HUES48 (cell line): ENCODE data around the gene ATG2A.

ENCODE experiments used
- H3K27ac ChIP-seq: one replicate; pipeline ENCODE4 v1.7.0; 2013; ENCODE audit warnings: low read depth, low read length, inconsistent platforms
- H3K27me3 ChIP-seq: 2 replicates; pipeline ENCODE4 v1.6.1; 2013; ENCODE audit warnings: mild to moderate bottlenecking, low read length; ENCODE audit not compliant: control insufficient read depth, insufficient read depth
- H3K36me3 ChIP-seq: 2 replicates; pipeline ENCODE4 v1.6.1; 2013; ENCODE audit warnings: low read length; ENCODE audit not compliant: control insufficient read depth, insufficient read depth
- H3K4me1 ChIP-seq: 2 replicates; pipeline ENCODE4 v1.6.1; 2013; ENCODE audit warnings: mild to moderate bottlenecking, low read length; ENCODE audit not compliant: control insufficient read depth, insufficient read depth
- H3K4me3 ChIP-seq: 2 replicates; pipeline ENCODE4 v1.5.1; 2013; ENCODE audit warnings: mild to moderate bottlenecking, low read depth, low read length
- H3K9ac ChIP-seq: 2 replicates; pipeline ENCODE4 v1.6.1; 2013; ENCODE audit warnings: mild to moderate bottlenecking, low read depth, low read length, moderate library complexity
- H3K9me3 ChIP-seq: 2 replicates; pipeline ENCODE4 v1.6.1; 2013; ENCODE audit warnings: low read length; ENCODE audit not compliant: control insufficient read depth, insufficient read depth

Gene ATG2A

DNA sequence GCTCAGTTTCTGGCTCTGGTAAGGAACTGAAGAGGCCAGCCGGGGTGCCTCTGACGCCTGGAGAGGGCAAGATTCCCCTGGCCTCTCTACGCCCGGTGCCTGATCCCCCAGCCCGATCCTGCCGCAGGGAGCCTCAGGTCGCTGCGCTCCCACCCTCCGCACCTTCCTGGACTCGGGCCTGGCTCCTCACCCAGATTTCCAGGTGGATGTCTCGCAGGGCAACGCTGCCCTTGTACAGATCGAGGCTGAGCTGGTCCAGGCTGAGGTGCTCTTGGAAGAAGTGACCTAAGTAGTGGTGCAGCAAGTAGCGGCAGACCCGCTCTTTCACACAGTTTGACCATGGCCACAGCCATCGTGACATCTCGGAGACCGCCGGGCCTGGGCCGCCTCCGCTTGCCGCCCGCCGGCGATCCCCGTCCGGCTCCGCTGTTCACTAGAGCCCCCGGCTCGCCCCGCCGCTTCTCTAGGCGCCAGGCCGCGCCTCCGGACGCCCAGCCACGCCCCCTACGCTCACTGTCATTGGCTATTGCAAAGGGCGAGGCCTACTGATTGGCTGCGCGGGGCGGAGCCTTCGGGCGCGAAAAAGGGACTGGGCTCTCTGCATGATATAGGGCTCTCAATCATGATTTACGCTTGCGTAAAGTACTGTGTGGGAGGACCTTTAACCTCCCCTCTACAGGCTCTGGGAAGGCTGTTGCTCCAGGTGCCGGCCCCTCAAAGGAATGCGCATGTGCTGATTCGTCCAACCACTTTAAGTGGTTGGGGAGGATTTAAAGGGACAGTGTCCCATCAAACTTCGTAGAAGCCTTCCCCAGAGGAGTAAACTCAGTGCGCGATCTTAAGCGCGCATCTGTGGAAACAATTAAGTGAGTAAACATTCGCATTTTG lies at the start of gene ATG2A:
ATG2A (minus strand) TSS at position 435 of the 888 bp plus-strand sequence; CDS start at position 361, 74 bp downstream.
- peak within 1 kb of the TSS; percentile 84 for H3K4me3 ChIP-seq
- H3K27ac ChIP-seq, result peak within 1 kb of the TSS; percentile 82
- peaks cover 18% of the 10 kb centered on the region for H3K36me3 ChIP-seq
- peak within 1 kb of the TSS; percentile 80 for H3K9ac ChIP-seq
- H3K4me1 ChIP-seq, result peaks cover 12% of the 10 kb centered on the region; the same call in 1 of the 2 replicates
- H3K9me3 ChIP-seq, result no peaks in the 10 kb centered on the region
- H3K27me3 ChIP-seq, result no peaks in the 10 kb centered on the region

DNA sequence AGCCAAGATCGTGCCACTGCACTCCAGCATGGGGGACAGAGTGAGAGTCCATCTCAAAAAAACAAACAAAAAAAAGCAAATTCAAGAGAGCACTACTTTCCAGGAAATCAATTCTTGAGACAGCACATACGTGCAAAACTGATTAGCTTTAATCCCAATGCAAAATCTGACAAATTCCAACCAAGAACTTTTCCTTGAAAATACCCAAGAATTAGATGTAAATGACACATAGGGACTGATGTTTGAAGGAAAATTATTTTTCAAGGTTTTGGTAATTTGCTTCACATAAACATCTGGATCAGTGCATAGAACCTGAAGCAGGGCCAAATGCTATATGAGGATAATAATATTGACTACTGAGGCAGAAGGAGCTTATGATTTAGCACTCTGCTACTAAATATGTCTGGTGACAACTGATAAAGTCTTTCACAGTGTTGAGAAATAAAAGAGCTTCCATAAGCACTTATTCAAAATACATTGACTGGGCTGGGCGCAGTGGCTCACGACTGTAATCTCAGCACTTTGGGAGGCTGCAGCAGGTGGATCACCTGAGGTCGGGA lies 46.1 kb upstream of the ATG2A start:
- H3K27ac ChIP-seq, result no peak overlapping the region
- no peak overlapping the region for H3K9ac ChIP-seq
- no peaks in the 10 kb centered on the region for H3K9me3 ChIP-seq
- no peaks in the 10 kb centered on the region for H3K27me3 ChIP-seq
- H3K36me3 ChIP-seq, result no peaks in the 10 kb centered on the region
- H3K4me1 ChIP-seq, result no peaks in the 10 kb centered on the region
- no peak overlapping the region for H3K4me3 ChIP-seq

DNA sequence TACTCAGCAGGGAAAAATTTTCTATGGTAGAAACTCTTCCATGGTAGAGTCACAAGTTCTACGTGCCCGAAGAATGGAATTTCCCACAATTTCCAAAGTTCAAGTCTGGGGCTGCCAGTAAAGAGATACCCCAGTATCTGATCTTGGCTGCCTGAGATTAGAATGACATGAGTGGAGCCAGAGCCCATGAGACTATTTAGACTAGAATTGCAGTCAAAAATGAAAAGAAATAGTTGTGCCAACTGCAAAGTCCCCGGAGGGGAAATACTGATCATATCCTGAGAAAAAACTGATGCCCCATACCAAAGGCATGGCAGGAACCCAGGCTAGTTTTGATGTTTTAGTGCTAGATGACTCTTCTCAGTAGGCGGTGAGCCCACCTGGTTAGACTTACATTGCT lies 43.7 kb upstream of the ATG2A start:
- Histone ChIP-seq H3K27me3 (no peaks in the 10 kb centered on the region), H3K9ac (no peak overlapping the region), H3K4me1 (no peaks in the 10 kb centered on the region), H3K27ac (no peak overlapping the region), H3K9me3 (no peaks in the 10 kb centered on the region), H3K4me3 (no peak overlapping the region), H3K36me3 (no peaks in the 10 kb centered on the region)

DNA sequence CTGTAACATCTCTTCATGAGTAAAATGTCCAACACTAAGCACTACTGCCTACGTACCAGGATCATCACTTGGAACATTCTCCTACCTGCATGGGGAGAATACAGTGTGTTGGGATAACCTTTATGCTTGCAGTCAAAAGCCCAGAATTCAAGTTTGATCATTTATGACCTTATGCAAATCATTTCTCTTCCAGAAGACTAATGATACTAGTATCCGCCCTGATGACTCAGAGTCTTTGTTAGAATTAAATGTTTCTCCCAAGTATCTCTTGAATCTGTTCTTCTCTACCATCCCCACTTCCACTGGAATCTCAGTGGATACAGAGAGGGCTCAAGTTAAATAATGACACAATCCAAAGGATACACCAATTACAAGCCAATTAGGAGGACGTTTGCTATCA lies 42.5 kb upstream of the ATG2A start:
- Histone ChIP-seq H3K27me3 (no peaks in the 10 kb centered on the region), H3K9ac (no peak overlapping the region), H3K36me3 (no peaks in the 10 kb centered on the region), H3K9me3 (no peaks in the 10 kb centered on the region), H3K4me3 (no peak overlapping the region), H3K27ac (no peak overlapping the region), H3K4me1 (no peaks in the 10 kb centered on the region)

DNA sequence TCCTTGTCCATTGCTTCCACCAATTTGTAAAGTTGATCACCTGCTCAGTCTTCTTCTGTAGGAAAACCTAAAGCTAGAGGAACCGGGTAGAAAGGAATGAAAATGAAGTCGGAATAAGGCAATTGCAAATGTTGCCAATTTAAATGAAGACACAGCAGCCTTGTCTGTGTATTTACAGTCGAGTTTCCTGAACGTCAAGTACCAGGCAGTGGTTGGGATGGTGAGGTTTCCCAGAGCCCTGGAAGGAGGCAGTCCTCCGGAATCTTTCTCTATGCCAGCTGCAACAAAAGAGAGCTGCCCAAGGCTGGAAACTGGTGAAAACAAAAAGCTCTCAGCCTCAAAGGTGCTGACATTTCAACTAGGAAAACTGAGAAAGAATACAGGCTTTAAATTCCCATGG lies 37.2 kb upstream of the ATG2A start:
- Histone ChIP-seq H3K4me1 (no peaks in the 10 kb centered on the region), H3K27ac (no peak overlapping the region), H3K9ac (no peak overlapping the region), H3K9me3 (no peaks in the 10 kb centered on the region), H3K27me3 (no peaks in the 10 kb centered on the region), H3K4me3 (no peak overlapping the region), H3K36me3 (no peaks in the 10 kb centered on the region)

DNA sequence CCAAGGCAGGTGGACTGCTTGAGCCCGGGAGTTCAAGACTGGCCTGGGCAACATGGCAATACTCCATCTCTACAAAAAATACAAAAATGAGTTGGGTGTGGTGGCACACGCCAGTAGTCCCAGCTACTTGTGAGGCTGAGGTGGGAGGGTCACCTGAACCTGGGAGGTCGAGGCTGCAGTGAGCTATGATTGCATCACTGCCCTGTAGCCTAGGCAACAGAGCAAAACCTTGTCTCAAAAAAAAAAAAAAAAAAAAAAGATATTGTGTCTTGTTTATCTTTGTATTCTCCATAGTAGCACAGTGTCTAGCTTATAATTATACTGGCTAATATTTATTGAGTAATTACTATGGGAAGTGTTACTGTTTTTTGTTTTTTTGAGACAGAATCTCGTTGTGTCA lies 34.5 kb upstream of the ATG2A start:
- Histone ChIP-seq H3K9me3 (no peaks in the 10 kb centered on the region), H3K4me1 (no peaks in the 10 kb centered on the region), H3K4me3 (no peak overlapping the region), H3K36me3 (no peaks in the 10 kb centered on the region), H3K27me3 (no peaks in the 10 kb centered on the region), H3K9ac (no peak overlapping the region), H3K27ac (no peak overlapping the region)

DNA sequence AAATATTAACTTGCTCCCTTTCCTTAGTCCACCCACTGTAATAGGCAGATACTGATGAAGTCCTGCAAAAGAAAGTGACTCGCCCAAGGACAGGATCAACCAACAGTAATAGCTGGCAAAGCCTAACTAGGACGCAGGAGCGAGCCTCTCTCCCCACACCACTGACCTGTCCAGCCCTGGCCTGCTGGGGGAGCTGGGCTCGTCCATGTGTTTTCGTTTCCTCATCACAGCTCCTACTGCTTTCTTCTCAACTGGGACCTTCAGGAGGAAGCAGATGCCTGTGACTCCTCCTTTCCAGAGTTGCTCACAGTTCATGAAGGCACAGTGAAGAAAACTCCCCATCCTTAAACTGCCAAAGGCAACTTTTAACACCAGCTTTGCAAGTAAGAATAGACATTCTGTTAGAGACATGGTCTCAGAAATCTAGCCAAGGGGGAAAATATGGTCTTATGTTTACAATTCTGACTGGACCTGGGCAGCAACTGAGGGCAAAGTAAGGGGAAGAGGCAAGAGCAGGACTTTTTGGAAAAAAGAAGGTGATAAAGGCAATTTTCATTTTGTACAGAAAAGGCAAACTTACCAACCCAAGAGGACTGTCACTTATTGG lies 30.3 kb upstream of the ATG2A start:
- Histone ChIP-seq H3K27me3 (no peaks in the 10 kb centered on the region), H3K4me3 (no peak overlapping the region), H3K36me3 (no peaks in the 10 kb centered on the region)

DNA sequence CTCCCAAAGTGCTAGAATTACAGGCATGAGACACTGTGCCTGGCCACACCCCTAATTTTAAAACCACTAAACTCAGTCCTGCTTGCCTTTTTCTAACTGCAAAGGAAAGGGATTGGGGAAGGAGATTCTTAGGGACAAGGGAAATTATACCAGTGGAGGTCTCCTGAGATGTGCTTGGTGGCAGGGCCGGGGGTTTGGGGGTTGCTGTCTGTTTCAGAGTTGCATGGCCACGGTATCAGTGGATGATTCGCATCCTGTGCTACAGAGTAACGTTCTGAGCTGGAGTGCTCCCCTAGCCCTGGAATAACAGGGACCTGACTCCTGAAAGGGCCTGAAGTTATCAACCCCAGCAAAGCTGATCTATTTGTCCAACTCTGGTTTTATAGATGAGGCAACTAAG lies 19.5 kb upstream of the ATG2A start:
- no peak overlapping the region for H3K9ac ChIP-seq
- no peak overlapping the region for H3K27ac ChIP-seq
- no peaks in the 10 kb centered on the region for H3K36me3 ChIP-seq
- H3K4me1 ChIP-seq, result peaks cover 15% of the 10 kb centered on the region
- no peaks in the 10 kb centered on the region for H3K9me3 ChIP-seq
- no peak overlapping the region for H3K4me3 ChIP-seq
- no peaks in the 10 kb centered on the region for H3K27me3 ChIP-seq

More for the DNA sequence above, 30.3 kb upstream of the ATG2A start:
- no peaks in the 10 kb centered on the region for H3K4me1 ChIP-seq
- H3K27ac ChIP-seq, result no peak overlapping the region
- no peaks in the 10 kb centered on the region for H3K9me3 ChIP-seq
- no peak overlapping the region for H3K9ac ChIP-seq

DNA sequence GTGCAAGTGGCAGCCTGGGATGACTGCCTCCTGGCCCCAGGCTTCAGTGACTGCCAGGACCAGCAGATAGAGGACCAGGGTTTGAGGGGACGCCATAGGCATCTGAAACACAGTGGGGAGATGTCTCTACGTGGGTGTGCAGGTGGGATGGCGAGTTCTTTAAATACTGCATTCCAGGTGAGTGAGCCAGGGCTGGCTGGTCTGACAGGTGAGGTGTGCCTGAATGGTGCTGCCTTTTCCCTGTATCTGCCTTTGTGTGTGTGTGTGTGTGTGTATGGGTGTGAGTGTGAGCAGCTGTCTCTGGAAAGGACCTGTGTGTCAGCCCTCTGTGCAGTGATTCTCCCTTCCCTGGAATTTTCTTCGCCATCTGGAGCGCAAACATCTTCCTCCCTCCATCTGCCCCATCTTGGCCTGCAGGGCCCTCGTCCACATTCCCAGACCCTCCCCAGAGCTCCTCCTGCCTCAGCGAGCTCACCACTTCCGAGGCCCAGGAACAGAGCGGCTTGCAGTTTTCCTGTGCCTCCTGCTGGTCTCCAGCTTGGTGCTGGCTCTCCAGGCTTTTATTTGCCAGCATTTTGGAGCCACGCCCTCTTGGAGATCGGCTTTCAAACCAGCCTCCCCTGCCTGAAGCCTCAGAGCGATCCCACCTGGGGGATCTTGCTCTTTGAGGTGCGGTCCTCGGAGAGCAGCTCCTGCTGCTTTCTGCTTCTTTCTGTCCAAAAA lies 18.5 kb upstream of the ATG2A start, which contains the start of gene GPHA2:
GPHA2 (minus strand) TSS at position 535 of the 723 bp plus-strand sequence; CDS start at position 102, 433 bp downstream.
- peak within 1 kb of the TSS; percentile 17; the same call in 1 of the 2 replicates for H3K4me3 ChIP-seq
- no peak within 1 kb of the TSS for H3K27ac ChIP-seq
- H3K9me3 ChIP-seq, result no peaks in the 10 kb centered on the region
- H3K36me3 ChIP-seq, result no peaks in the 10 kb centered on the region
- H3K4me1 ChIP-seq, result peaks cover 15% of the 10 kb centered on the region
- H3K9ac ChIP-seq, result no peak within 1 kb of the TSS
- H3K27me3 ChIP-seq, result no peaks in the 10 kb centered on the region

DNA sequence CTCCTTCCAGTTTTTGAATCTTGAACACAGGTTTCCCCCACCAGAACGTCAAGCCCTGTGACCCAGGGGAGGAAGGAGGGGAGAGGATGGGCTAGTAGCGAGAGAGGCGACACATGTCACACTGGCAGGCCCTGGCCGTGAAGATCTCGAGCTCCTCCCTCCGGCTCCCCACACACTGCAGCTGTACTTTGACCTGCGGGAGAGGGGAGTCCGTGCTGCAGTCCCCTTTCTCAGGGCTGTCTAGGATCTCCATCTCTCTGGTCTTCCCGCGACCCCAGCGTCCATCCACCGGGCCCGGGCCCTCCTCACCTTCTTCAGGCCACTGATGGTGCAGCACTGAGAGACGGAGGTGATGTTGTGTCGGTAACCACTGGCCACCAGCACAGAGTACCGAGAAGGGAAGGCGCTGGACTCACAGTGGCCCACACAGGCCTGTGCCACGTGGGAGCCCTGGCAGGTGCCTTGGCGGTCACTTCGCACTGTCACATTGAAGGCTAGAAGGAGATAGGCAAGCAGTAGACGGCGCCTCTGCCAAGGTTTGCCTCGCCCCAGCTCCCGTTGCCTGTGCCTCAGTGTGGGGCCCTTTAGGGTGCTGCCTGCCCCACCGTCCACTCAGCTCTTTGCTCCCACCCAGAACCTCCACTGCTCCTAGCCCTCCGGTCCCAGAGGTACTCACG lies 17.8 kb upstream of the ATG2A start:
- H3K9ac ChIP-seq, result no peak overlapping the region
- no peak overlapping the region for H3K27ac ChIP-seq
- no peak overlapping the region for H3K4me3 ChIP-seq
- H3K9me3 ChIP-seq, result no peaks in the 10 kb centered on the region
- peaks cover 15% of the 10 kb centered on the region for H3K4me1 ChIP-seq
- H3K27me3 ChIP-seq, result no peaks in the 10 kb centered on the region
- H3K36me3 ChIP-seq, result no peaks in the 10 kb centered on the region
